ENCODE data around the gene RPUSD4.

RPUSD4 gene

DNA sequence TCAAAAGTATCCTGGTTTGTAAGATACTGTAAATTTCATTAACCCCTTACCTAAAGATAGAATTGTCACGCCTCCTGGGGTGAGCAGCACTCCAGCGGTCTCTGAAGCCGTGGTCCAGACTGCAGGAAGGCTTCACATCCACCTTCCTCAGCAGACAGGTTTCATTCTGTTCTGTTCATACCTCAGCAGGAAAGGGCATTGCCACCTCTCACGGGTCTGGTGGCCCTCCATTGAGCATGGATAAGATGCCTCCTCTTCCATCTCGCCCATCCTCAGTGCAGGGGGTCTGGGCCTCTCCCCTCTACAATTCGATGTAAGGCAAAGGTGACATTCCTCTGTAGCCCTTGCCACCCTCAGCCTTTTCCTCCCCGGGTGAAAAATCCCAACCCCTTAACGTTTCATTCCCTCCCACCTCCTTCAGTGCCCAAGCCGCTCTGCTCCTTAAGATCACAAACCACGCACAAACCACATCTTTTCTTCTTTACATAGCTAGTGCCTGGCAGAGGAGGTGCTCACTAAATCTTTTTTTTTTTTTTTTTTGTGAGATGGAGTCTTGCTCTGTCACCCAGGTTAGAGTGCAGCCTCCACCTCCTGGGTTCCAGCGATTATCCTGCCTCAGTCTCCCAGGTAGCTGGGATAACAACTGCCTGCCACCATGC, 28.5 kb downstream of the RPUSD4 start:
- peaks cover 19% of the 10 kb centered on the region for H3K4me1 ChIP-seq (ENCODE audit: control insufficient read depth, insufficient read depth, low read length)
- H3K9me3 ChIP-seq (ENCODE audit: control insufficient read depth, low read length) = no peaks in the 10 kb centered on the region
- H3K36me3 ChIP-seq (ENCODE audit: control insufficient read depth, insufficient read depth, low read length) = no peaks in the 10 kb centered on the region
- no peak overlapping the region for H3K27ac ChIP-seq (ENCODE audit: insufficient read depth, low read depth, low read length, poor library complexity, severe bottlenecking)
- H3K27me3 ChIP-seq (ENCODE audit: control insufficient read depth, insufficient read depth, low read length, poor library complexity, severe bottlenecking) = no peaks in the 10 kb centered on the region
- WGBS, 2 experiments = 93 to 94% methylated on average over 11 of the region's 11 CpGs
- no peak overlapping the region for H3K4me3 ChIP-seq (ENCODE audit: insufficient read depth, low read depth, low read length)

DNA sequence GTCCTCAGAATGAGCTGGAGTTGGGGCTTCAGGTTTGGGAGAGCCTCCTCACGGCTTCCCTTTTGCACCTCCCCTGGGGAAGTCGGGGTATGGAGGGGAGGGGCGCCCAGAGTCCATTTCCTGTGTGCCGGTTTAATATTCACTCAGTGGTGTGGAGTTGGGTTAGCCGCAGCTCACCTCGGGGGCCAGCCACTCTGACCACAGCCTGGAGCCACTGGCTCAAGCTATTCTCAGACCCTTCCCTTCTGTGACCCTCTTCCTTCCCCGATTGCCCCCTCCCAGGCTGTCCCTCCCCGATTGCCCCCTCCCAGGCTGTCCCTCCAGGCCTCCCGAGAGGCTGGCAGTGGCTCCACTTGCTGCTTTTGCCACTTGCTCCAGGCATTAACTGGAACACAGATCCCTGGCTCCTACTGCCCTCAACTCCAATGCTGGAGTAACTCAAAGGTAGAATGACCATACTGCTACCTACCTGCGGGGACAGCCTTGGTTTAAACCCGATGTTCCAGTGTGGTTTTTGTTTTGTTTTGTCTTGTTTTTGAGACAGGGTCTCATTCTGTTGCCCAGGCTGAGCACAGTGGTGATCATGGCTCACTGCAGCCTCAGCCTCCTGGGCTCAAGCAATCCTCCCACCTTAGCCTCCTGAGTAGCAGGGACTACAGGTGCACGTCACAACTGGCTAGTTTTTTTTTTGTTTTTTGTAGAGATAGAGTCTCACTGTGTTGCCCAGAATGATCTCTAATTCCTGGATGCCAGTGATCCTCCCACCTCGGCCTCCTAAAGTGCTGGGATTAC, 29.3 kb downstream of the RPUSD4 start:
- Histone ChIP-seq H3K4me3 (ENCODE audit: insufficient read depth, low read depth, low read length) (no peak overlapping the region), H3K9me3 (ENCODE audit: control insufficient read depth, low read length) (no peaks in the 10 kb centered on the region), H3K27me3 (ENCODE audit: control insufficient read depth, insufficient read depth, low read length, poor library complexity, severe bottlenecking) (no peaks in the 10 kb centered on the region), H3K4me1 (ENCODE audit: control insufficient read depth, insufficient read depth, low read length) (peaks cover 19% of the 10 kb centered on the region), H3K36me3 (ENCODE audit: control insufficient read depth, insufficient read depth, low read length) (no peaks in the 10 kb centered on the region), H3K27ac (ENCODE audit: insufficient read depth, low read depth, low read length, poor library complexity, severe bottlenecking) (no peak overlapping the region)
- WGBS, 2 experiments = 81 to 90% methylated on average over 13 of the region's 13 CpGs

DNA sequence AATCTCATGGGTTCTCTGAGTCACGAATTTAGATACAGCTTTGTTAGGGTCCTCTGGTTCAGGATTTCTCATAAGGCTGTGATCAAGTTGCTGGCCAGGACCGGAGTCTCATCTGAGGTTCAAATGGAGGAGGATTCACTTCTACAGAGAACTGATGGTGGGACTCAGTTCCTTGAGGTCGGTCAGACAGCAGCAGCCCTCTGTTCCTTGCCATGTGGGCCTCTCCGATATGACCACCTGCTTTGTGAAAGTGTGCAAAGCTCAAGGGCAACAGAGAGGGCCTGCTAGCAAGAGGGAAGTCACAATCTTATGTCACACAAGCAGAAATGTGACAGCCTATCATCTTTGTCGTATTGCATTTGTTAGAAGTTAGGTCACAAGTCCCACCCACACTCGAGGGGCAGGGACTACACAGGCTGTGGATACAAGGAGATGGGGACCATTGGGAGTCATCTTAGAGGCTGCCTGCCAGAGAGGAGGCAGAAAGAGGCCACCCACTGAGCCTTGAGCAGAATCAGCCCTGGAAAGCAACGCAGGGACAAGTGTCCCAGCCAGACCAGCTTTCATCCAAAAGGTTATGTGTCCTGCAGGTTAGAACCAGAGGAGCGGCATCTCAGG, 34.5 kb downstream of the RPUSD4 start:
- WGBS, 2 experiments = 93 to 94% methylated on average over 8 of the region's 8 CpGs

DNA sequence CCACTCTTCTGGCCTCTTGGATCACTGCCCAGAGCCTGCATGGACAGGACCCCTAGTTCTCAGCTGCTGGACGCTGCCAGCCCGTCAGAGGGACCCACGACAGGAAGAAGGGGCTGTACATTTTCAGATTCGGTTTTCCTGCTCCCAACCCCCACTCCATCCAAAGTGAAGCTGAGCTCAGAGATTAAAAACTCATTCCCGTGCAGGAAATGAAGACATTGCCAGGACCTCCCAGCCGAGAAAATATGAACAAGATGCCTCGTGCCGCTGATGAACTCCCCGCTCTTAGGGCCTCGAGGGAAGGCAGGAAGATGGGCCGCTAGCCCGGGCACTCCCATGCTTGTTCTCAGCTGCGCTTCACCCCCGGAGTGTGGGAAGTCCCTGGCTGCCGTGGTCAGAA, 36.1 kb downstream of the RPUSD4 start:
- Histone ChIP-seq H3K9me3 (ENCODE audit: control insufficient read depth, low read length) (no peaks in the 10 kb centered on the region), H3K27me3 (ENCODE audit: control insufficient read depth, insufficient read depth, low read length, poor library complexity, severe bottlenecking) (no peaks in the 10 kb centered on the region), H3K4me1 (ENCODE audit: control insufficient read depth, insufficient read depth, low read length) (no peaks in the 10 kb centered on the region), H3K27ac (ENCODE audit: insufficient read depth, low read depth, low read length, poor library complexity, severe bottlenecking) (no peak overlapping the region), H3K4me3 (ENCODE audit: insufficient read depth, low read depth, low read length) (no peak overlapping the region), H3K36me3 (ENCODE audit: control insufficient read depth, insufficient read depth, low read length) (no peaks in the 10 kb centered on the region)
- WGBS, 2 experiments = 95% methylated on average over 15 of the region's 15 CpGs

More for the DNA sequence above, 34.5 kb downstream of the RPUSD4 start:
- Histone ChIP-seq H3K27ac (ENCODE audit: insufficient read depth, low read depth, low read length, poor library complexity, severe bottlenecking) (no peak overlapping the region), H3K4me1 (ENCODE audit: control insufficient read depth, insufficient read depth, low read length) (no peaks in the 10 kb centered on the region), H3K36me3 (ENCODE audit: control insufficient read depth, insufficient read depth, low read length) (no peaks in the 10 kb centered on the region), H3K4me3 (ENCODE audit: insufficient read depth, low read depth, low read length) (no peak overlapping the region), H3K9me3 (ENCODE audit: control insufficient read depth, low read length) (no peaks in the 10 kb centered on the region), H3K27me3 (ENCODE audit: control insufficient read depth, insufficient read depth, low read length, poor library complexity, severe bottlenecking) (no peaks in the 10 kb centered on the region)

DNA sequence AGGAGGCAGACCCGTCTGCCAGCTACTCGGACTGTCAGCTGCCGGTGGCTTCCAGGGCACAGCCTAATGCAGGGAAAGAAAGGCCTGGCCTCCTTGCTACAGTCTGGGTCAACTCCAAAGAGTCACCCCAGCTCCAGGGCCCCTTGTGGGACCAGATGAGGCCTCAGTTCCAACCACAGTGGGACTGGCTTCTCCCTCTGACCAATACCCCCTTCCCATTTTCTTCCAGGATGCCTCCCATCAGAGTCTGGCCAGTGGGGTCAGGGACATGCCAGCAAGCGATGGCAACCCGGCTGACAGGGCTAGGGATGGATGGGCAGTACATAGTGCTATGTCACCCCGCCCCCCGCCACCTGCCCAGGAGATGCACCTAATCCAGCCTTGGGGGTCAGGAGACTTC, 36.6 kb downstream of the RPUSD4 start:
- Histone ChIP-seq H3K36me3 (ENCODE audit: control insufficient read depth, insufficient read depth, low read length) (no peaks in the 10 kb centered on the region), H3K27ac (ENCODE audit: insufficient read depth, low read depth, low read length, poor library complexity, severe bottlenecking) (no peak overlapping the region), H3K4me1 (ENCODE audit: control insufficient read depth, insufficient read depth, low read length) (no peaks in the 10 kb centered on the region), H3K27me3 (ENCODE audit: control insufficient read depth, insufficient read depth, low read length, poor library complexity, severe bottlenecking) (no peaks in the 10 kb centered on the region), H3K9me3 (ENCODE audit: control insufficient read depth, low read length) (no peaks in the 10 kb centered on the region), H3K4me3 (ENCODE audit: insufficient read depth, low read depth, low read length) (no peak overlapping the region)
- WGBS, 2 experiments = 97 to 98% methylated on average over 7 of the region's 7 CpGs

DNA sequence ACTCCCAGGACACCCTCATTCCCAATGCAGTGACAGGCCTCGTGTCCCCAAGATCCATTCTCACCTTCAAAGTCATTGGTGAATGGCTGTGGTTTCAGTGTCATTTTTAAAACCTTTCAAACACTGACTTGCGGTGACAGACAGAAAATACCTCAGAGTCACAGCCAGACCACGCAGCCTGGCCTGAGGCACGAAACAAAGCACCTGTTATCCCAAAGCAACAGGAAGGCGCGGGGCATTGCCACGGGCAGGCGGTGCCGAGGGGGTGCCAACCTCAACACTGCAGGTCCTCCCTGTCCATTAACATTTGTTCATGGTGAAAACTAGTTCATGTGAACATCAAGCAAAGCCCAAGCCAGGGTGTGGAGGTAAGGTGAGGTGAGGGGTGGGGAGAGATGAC, 38.2 kb downstream of the RPUSD4 start:
- H3K36me3 ChIP-seq (ENCODE audit: control insufficient read depth, insufficient read depth, low read length) = no peaks in the 10 kb centered on the region
- 87 to 94% methylated on average over 9 of the region's 9 CpGs for WGBS, 2 experiments
- no peaks in the 10 kb centered on the region for H3K9me3 ChIP-seq (ENCODE audit: control insufficient read depth, low read length)
- H3K27me3 ChIP-seq (ENCODE audit: control insufficient read depth, insufficient read depth, low read length, poor library complexity, severe bottlenecking) = no peaks in the 10 kb centered on the region
- H3K4me1 ChIP-seq (ENCODE audit: control insufficient read depth, insufficient read depth, low read length) = no peaks in the 10 kb centered on the region
- no peak overlapping the region for H3K4me3 ChIP-seq (ENCODE audit: insufficient read depth, low read depth, low read length)
- H3K27ac ChIP-seq (ENCODE audit: insufficient read depth, low read depth, low read length, poor library complexity, severe bottlenecking) = no peak overlapping the region

DNA sequence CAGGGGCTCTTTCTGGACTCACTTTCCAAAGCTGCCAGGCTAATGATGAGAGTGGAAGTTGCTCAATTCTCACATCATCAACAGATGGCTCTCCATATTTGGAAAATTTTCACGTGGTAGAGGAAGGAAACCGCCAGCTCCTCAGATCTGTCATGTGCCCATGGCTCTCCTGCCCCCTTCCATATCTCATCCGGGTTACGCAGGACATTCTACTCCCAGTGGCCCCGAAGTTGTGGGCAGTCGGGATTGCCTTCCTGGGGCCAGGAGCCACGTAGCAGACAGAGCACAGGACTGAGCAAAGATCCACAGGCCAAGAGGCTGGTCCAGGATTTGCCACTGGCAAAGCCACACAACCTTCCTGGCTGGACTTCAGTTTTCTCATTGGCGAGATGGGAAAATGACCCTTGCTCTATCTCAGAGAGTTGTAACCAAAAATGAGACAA, 38.8 kb downstream of the RPUSD4 start:
- Histone ChIP-seq H3K4me1 (ENCODE audit: control insufficient read depth, insufficient read depth, low read length) (no peaks in the 10 kb centered on the region), H3K27me3 (ENCODE audit: control insufficient read depth, insufficient read depth, low read length, poor library complexity, severe bottlenecking) (no peaks in the 10 kb centered on the region), H3K36me3 (ENCODE audit: control insufficient read depth, insufficient read depth, low read length) (no peaks in the 10 kb centered on the region), H3K9me3 (ENCODE audit: control insufficient read depth, low read length) (no peaks in the 10 kb centered on the region), H3K4me3 (ENCODE audit: insufficient read depth, low read depth, low read length) (no peak overlapping the region), H3K27ac (ENCODE audit: insufficient read depth, low read depth, low read length, poor library complexity, severe bottlenecking) (no peak overlapping the region)
- WGBS, 2 experiments = 92% methylated on average over 8 of the region's 8 CpGs

DNA sequence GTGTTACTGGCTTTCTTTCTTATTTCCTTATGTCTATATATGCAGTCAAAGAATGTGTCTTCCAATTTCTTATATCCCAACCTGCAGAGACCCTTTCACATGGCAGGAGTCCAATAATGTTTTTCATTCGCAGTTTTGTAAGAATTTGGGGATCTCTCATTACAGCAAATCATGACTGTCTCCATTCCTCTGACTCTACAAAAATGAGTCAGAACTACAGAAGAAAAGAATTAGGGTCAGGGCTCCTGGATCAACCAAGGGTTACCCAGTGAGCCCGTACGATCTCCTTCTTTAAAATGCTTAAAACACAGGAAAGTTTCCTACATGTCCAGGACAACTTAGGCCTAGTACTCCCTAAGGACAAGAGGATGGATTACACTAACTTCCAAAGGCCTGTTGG, 42.2 kb downstream of the RPUSD4 start:
- 84 to 90% methylated on average over 3 of the region's 3 CpGs for WGBS, 2 experiments
- Histone ChIP-seq H3K36me3 (ENCODE audit: control insufficient read depth, insufficient read depth, low read length) (no peaks in the 10 kb centered on the region), H3K27me3 (ENCODE audit: control insufficient read depth, insufficient read depth, low read length, poor library complexity, severe bottlenecking) (no peaks in the 10 kb centered on the region), H3K27ac (ENCODE audit: insufficient read depth, low read depth, low read length, poor library complexity, severe bottlenecking) (no peak overlapping the region), H3K9me3 (ENCODE audit: control insufficient read depth, low read length) (no peaks in the 10 kb centered on the region), H3K4me1 (ENCODE audit: control insufficient read depth, insufficient read depth, low read length) (peaks cover 12% of the 10 kb centered on the region), H3K4me3 (ENCODE audit: insufficient read depth, low read depth, low read length) (no peak overlapping the region)

DNA sequence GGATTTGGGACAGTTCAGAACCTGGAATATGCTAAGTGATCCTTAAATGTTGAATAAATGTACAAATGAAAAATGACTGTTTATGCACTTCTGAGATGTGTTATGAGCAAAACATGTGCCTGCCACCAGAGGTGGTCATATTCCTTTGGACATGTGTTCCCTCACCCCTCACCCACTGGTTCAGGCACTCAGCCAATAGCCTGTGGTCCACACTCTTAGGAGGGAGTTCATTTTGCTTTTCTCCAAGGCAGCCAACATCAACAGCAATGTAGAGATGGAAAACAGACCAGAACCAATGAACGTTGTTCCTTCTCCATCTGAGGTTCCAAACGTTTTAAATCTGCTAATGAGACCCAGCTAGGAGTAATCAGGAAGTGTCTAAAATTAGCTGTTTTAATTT, 44.0 kb downstream of the RPUSD4 start:
- WGBS, 2 experiments = 90 to 92% methylated on average over 2 of the region's 2 CpGs
- Histone ChIP-seq H3K27me3 (ENCODE audit: control insufficient read depth, insufficient read depth, low read length, poor library complexity, severe bottlenecking) (no peaks in the 10 kb centered on the region), H3K4me1 (ENCODE audit: control insufficient read depth, insufficient read depth, low read length) (peaks cover 27% of the 10 kb centered on the region), H3K9me3 (ENCODE audit: control insufficient read depth, low read length) (no peaks in the 10 kb centered on the region), H3K27ac (ENCODE audit: insufficient read depth, low read depth, low read length, poor library complexity, severe bottlenecking) (no peak overlapping the region), H3K4me3 (ENCODE audit: insufficient read depth, low read depth, low read length) (no peak overlapping the region), H3K36me3 (ENCODE audit: control insufficient read depth, insufficient read depth, low read length) (no peaks in the 10 kb centered on the region)

DNA sequence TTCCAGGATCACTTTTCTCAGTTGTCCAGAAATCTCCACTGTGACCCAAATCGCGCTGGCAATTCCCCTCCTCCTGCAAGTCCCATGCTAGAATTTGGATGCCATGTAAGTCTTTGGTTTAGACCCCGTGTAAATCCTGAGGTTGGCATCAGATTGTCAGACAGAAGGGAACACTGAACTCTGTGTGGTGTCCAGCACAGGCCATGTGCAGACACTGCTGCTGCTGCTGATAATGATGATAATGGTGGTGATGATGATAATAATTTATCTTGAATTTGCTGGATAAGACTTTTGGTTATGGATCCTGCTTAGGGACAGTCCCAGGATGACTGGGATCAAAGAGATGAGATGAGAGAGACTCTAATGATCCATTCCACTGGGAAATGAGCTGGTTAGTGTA, 45.0 kb downstream of the RPUSD4 start:
- Histone ChIP-seq H3K9me3 (ENCODE audit: control insufficient read depth, low read length) (no peaks in the 10 kb centered on the region), H3K27ac (ENCODE audit: insufficient read depth, low read depth, low read length, poor library complexity, severe bottlenecking) (no peak overlapping the region), H3K4me3 (ENCODE audit: insufficient read depth, low read depth, low read length) (no peak overlapping the region), H3K4me1 (ENCODE audit: control insufficient read depth, insufficient read depth, low read length) (peaks cover 31% of the 10 kb centered on the region), H3K36me3 (ENCODE audit: control insufficient read depth, insufficient read depth, low read length) (no peaks in the 10 kb centered on the region), H3K27me3 (ENCODE audit: control insufficient read depth, insufficient read depth, low read length, poor library complexity, severe bottlenecking) (no peaks in the 10 kb centered on the region)
- WGBS, 2 experiments = 89 to 96% methylated on average over 3 of the region's 3 CpGs
